HG03571 (cell line): ENCODE measurements around the gene CLHC1.
"Not testable (repeated sequence)": the region's sequence is repeated elsewhere in the genome, so short reads cannot be mapped to it uniquely, and the experiment has no call there.

Source experiments
- ATAC-seq: cut with Tn5 transposase; IDR thresholded peaks from one replicate; pipeline ENCODE4 v1.9.1; 2021; ENCODE audit not compliant: unreplicated experiment

CLHC1 gene

GRCh38 chr2:55136138-55136541, 96.0 kb downstream of the CLHC1 start:
- ATAC-seq, result no peak

DNA sequence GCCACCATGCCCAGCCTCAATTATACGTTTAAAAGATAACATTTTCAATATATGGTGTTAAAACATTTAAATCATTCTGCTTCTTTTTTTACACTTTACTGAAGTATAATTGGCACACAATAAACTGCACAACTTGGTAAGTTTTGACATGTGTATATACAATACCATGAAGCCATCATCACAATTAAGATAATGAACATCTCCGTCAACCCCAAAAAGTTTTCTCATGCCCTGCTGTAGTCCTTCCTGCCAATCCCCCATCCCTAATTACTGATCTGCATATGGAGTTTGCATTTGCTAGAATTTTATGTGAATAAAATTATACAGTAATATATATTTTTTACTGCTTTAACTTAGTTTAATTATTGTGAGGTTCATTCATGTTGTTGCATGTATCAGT, 96.6 kb downstream of the CLHC1 start:
- ATAC-seq, result no peak

DNA sequence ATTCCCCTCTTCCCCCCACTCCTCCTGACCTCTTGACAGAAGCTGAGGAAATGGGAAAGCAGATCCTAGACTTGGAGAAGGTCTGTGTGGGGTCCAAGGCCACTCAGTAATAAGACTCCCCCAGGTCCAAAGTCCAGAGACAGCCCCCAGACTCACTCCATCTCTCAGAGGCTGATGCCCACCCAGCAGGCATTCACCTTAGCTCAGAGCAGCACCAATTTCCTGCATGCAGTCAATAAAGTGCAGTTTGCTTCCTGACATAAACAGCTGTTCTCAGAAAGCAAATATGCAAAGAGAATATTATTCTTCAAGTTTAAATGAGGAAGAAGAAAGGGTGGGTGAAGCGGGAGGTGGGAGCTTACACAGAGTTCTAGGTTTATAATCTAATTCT, 97.8 kb downstream of the CLHC1 start:
- no peak for ATAC-seq

DNA sequence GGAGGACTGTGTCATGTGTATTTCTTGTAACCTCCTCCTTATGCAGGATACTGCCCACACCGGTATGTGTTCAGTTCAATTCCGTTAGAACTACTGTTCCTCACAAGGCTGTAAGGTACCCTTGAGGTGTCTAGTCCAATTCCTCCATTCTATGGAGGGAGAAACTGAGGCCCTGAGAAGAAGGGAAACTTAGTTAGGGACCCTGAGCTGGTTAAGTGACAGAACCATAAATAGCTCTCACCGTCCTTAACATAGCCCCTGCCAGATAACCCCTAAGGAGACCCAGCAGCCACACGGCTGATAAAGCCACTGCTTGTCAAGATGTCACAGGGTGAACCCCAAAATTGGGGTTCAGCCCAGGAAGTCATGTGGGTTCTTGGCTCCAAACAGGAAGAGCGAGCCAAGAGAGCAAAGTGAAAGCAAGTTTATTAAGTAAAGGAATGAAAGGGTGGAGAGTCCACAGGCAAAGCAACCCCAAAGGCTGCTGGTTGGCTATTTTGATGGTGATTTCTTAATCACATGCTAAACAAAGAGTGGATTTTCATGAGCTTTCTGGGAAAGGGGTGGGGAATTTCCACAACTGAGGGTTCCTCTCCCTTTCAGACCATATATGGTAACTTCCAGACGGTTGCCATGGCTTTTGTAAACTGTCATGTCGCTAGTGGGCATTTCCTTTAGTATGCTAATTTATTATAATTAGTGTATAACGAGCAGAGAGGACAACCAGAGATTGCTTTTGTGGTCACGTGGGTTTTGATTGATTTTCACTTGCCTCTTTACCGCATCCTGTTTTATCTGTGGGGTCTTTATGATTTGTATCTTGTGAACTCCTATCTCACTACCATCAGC, 98.4 kb downstream of the CLHC1 start:
- ATAC-seq, result peak; percentile 58

DNA sequence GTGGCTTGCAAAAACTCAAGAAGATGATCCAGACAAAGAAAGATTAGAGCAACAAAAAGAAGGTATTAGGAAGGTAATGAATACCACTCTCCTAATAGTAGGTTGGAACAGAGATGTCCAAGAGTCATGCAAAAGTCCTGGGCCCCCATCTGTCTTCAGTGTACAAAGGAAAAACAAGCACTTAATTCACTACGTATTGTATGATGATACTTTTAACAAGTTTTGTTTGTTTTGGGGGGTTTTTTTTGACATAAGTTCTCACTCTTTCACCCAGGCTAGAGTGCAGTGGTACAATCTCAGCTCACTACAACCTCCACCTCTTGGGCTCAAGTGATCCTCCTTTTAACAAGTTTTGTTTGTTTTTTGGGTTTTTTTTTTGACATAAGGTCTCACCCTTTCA, 101.2 kb downstream of the CLHC1 start:
- ATAC-seq, result no peak

GRCh38 chr2:55126643-55127042, 105.5 kb downstream of the CLHC1 start:
- not testable (repeated sequence) for ATAC-seq
